Central memory CD8-positive, alpha-beta T cell (primary cell): ENCODE results near the gene PRAC2.
A peak's percentile ranks its signal among the peaks of the same experiment; 100 is the strongest.

Source experiments
- ATAC-seq: fragments of 150-1000 bp; cut with Tn5 transposase; replicated peaks from 2 replicates; pipeline ENCODE4 v1.10.0; 2022; ENCODE audit warnings: mild to moderate bottlenecking, moderate FRiP score, moderate number of reproducible peaks; ENCODE audit not compliant: poor library complexity, severe bottlenecking; ENCODE audit errors: extremely low read depth
- DNase-seq, 2 donors: peaks; one replicate each; pipeline ENCODE4 v3.0.0; 2021; ENCODE audit warnings: low spot score in 2 of 2
- H3K27ac Mint-ChIP-seq: one replicate; pipeline ENCODE4 v1.8.0; 2022; ENCODE audit warnings: low read depth, mild to moderate bottlenecking, moderate library complexity, mixed read lengths
- H3K27me3 Mint-ChIP-seq: one replicate; pipeline ENCODE4 v1.8.0; 2022; ENCODE audit warnings: mixed read lengths
- H3K36me3 Mint-ChIP-seq: one replicate; pipeline ENCODE4 v1.8.0; 2022; ENCODE audit warnings: mild to moderate bottlenecking, moderate library complexity, mixed read lengths; ENCODE audit not compliant: insufficient read depth
- H3K4me1 Mint-ChIP-seq: one replicate; pipeline ENCODE4 v1.8.0; 2022; ENCODE audit warnings: mixed read lengths
- H3K4me3 Mint-ChIP-seq: one replicate; pipeline ENCODE4 v1.8.0; 2022; ENCODE audit warnings: mild to moderate bottlenecking, moderate library complexity, mixed read lengths
- H3K9me3 Mint-ChIP-seq: one replicate; pipeline ENCODE4 v1.8.0; 2022; ENCODE audit warnings: mixed read lengths

The PRAC2 gene

DNA sequence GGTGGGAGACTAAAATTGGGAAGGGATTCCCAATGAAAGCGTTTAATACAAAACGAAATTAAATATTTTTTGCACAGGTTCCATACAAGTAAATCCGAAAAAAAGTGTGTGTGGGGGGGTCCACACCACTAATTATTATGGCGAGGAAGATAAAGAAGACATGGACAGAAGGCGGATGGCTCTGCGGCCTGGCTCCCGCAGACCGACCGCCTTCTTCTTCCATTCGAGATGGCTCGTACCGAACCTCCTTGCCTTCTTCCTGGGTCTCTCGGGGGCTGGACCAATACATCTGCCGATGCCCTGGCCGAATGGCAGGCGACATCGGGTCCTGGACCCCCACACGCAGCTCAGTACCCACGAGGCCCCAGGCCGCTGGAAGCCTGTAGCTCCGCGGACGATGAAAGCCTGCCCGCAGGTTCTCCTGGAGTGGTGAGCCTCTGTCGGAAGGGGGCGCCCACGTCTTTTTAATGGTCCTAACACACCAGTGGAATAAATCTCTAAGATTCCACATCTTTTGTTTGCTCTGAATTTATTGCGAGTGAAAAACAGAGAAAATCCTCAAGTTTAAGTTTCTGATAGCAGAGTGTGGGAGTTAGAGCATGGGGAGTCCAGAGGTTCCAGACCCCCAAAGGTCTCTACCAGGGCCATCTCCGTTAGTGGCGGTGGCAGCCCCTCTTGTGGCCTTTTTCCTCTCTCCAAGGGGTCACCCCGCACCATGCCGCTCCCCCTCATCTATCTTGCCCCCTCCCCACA is 1.4 kb downstream of the PRAC2 start:
- peak; percentile 51 to 58 for DNase-seq
- Mint-ChIP-seq H3K4me1 (peaks cover 37% of the 10 kb centered on the region), H3K4me3 (peak overlapping the region; percentile 57), H3K9me3 (no peaks in the 10 kb centered on the region), H3K27ac (no peak overlapping the region), H3K27me3 (peaks cover 100% of the 10 kb centered on the region), H3K36me3 (peaks cover 39% of the 10 kb centered on the region)
- peak; percentile 63 for ATAC-seq

DNA sequence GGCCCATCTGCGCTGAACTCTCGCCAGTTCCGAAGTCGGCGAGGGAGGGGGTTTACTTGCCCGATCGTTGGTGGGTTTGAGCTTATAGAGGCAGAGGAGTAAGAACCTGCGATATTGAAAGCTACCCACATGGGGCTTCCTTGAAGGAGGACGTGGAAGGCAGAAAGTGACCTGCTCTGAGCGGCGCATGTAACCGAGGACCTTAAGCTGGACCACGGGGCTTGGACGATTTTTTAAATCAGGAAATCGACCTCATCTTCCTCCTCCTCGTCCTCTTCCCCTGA is 2.0 kb downstream of the PRAC2 start:
- Mint-ChIP-seq H3K27ac (no peak overlapping the region), H3K9me3 (no peaks in the 10 kb centered on the region), H3K4me1 (peaks cover 37% of the 10 kb centered on the region), H3K36me3 (peaks cover 35% of the 10 kb centered on the region), H3K4me3 (peak overlapping the region; percentile 57), H3K27me3 (peaks cover 100% of the 10 kb centered on the region)
- ATAC-seq = no peak
- DNase-seq = no peak

DNA sequence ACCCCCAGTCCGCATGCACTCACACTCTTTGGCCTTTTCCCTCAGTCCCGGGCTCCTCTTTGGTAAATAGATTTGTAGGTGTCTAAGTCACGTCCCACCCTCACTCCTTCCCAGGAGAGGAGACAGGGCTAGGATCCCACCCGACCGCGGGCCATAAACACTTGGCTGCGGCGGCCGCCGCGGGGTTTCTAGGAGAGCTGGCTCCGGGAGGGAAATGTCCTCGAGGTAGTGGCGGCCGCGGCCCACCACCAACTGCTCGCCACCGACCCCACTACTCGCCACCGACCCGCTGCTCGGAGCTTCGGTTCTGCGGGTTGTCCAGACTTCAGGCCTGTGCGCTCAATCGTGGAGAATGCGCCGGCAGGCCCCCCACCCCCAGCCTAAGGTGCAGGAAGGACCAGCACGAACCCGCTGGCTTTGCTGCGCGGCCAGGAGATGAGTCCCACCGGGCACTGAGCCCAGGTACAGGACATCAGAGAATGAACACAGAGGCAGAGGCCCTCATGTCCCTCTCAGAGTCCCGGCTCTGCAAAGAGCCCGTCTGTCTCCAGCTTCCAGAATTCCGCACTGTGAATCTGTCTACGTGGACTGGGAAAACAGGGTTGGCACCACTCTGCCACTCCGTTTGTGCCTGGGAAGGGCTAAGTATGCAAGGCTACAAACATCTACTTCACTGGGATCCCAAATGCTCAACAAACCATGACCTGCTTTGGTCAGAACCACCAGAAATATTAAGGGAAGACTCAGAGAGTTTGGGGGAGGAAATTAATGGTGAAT is 2.5 kb downstream of the PRAC2 start:
- Mint-ChIP-seq H3K27me3 (peaks cover 100% of the 10 kb centered on the region), H3K9me3 (no peaks in the 10 kb centered on the region), H3K36me3 (peaks cover 33% of the 10 kb centered on the region), H3K4me1 (peaks cover 37% of the 10 kb centered on the region), H3K27ac (no peak overlapping the region), H3K4me3 (peak overlapping the region; percentile 57)
- ATAC-seq = no peak
- no peak for DNase-seq

DNA sequence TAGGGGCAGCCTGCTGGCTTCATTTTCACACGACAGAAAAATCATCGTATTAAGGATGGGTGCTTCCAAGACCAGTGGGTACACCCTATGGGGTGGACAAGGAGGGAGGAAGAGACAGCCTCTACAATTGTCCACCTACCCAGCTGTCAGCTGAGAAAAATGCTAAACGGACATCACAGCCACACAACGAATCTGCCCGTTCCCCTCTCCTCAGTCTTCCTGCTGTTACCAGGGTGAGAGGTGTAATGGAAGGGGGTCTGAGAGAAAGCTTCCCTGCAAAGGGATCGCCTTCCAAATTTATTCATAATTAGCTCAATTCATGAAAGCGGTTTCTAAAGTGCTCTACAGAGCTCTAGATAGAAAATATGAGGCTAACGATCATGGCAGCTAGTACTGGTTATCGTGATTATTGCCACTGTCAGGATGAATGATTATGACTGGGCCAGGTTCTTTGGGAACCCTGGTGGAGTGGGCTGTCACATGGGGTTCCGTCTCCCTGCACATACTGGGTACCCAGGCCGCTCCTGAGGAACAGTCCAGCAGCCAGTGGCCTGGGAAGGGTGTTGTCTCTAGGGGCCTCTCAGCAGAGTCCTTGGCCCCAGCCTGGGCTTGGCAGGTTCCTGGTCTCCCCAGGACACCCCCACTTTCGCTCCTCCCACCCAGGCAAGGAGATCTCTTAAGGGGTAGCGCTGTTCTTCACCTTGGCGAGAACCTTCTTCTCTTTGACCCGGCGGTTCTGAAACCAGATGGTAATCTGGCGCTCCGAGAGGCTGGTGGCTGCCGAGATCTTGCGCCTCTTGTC is 3.3 kb downstream of the PRAC2 start:
- Mint-ChIP-seq H3K27me3 (peaks cover 100% of the 10 kb centered on the region), H3K4me1 (peaks cover 37% of the 10 kb centered on the region), H3K9me3 (no peaks in the 10 kb centered on the region), H3K36me3 (peaks cover 28% of the 10 kb centered on the region), H3K27ac (no peak overlapping the region), H3K4me3 (no peak overlapping the region)
- no peak for ATAC-seq
- no peak for DNase-seq

DNA sequence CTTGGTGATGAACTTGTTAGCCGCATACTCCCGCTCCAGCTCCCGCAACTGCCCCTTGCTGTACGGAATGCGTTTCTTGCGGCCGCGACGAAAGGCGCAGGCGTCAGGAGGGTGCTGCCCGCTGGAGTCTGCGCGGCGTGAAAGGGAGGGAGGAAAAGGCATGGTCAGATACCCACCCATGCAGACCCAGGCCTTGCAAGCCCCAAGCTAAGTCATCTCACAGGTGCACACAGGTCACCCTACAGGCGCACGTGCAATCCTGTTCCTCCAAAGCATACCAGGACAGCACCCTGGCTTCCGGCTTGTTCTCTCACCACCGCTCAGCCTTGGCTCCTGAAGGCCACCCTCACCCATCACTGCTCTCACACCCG is 3.9 kb downstream of the PRAC2 start:
- Mint-ChIP-seq H3K27me3 (peaks cover 100% of the 10 kb centered on the region), H3K27ac (no peak overlapping the region), H3K9me3 (no peaks in the 10 kb centered on the region), H3K36me3 (peaks cover 28% of the 10 kb centered on the region), H3K4me1 (peaks cover 37% of the 10 kb centered on the region), H3K4me3 (no peak overlapping the region)
- ATAC-seq (no peak), DNase-seq (no peak)

DNA sequence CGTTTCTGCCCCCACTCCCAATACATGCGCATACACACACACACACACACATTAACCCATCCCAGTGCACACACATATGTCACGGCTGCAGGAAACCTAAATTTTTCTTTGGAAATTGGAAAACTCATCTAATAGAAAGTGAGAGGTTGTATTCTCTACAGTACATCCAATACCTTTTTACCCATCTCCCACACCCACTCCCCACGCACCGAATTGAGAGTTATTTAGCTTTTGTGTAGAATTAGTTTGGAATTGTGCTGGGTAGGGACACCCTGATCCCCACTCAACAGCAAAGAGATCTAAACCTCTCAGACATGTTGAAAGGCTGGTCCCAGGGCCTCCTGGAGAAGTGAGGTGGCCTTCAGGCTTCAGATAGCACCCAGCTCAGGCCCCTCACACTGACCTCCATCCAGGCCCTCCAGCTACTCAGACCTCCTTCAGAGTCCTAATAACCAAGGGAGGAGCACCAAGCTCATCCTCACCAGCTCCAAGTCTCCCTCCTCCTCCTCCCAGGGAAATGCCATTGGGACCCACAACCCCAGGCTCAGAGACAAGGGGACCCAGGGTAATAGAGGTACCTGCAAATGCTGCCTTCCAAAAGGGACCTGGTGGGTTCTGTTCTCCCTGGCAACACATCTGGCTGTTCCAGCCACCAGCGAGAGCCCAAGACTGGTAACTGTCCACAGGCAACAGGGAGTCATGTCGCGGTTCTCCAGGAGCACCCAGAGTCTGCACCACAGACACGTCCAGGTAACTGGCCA is 4.6 kb downstream of the PRAC2 start:
- peaks cover 100% of the 10 kb centered on the region for H3K27me3 Mint-ChIP-seq
- DNase-seq (no peak), ATAC-seq (no peak)
- H3K4me1 Mint-ChIP-seq = peaks cover 39% of the 10 kb centered on the region
- H3K4me3 Mint-ChIP-seq = peak overlapping the region; percentile 75
- H3K9me3 Mint-ChIP-seq = no peaks in the 10 kb centered on the region
- peak overlapping the region; percentile 87 for H3K27ac Mint-ChIP-seq
- H3K36me3 Mint-ChIP-seq = peaks cover 28% of the 10 kb centered on the region

DNA sequence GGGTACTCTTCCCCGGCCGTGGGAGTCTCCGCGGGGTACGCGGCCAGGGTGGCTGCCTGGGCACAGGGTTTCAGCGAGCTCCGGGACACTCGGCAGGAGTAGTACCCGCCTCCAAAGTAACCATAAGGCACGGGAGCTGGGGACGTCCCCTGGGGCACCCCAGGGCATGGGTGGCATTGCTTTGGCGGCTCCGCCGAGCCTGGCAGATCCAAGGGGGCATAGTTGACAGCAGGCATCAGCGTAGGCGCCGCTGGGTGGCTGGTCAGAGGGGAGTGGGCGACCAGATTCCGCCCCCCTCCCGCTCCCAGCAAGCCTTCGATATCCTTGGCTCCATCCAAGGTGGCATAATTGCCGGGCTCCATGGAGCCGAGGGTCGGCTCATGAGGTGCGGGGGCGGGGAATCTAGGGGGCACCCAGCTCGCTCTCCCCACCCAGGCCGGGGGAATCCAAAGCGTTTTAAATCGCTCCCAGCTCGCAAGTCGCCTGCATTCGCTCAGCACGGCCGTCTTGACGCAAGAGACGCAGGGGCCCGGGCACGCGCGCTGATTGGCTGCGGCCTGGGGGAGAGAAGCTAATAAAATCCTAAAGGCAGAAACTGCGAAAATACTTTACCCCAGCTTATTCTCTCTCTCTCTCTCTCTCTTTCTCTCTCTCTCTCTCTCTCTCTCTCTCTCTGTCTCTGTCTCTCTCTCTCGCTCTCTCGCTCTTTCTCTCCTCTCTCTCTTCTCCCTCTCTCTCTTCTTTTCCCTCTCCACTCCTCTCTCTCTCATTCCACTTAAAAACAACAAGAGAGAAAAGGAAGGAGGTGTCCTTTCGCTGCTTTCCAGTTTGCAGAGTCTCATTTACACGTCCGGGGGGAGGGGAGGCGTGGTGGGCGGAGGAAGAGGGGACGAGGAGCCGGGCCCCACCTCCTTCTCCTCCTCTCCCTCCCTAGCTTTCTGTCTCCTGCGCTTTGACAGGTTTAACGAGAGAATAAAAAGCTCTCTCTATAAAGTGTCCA is 5.5 kb downstream of the PRAC2 start, which contains the start of gene HOXB13:
Gene HOXB13 (minus strand): TSS at position 519 of the 1,000 bp plus-strand sequence. CDS start 157 bp downstream, at position 362.
- ATAC-seq = peak; percentile 31

DNA sequence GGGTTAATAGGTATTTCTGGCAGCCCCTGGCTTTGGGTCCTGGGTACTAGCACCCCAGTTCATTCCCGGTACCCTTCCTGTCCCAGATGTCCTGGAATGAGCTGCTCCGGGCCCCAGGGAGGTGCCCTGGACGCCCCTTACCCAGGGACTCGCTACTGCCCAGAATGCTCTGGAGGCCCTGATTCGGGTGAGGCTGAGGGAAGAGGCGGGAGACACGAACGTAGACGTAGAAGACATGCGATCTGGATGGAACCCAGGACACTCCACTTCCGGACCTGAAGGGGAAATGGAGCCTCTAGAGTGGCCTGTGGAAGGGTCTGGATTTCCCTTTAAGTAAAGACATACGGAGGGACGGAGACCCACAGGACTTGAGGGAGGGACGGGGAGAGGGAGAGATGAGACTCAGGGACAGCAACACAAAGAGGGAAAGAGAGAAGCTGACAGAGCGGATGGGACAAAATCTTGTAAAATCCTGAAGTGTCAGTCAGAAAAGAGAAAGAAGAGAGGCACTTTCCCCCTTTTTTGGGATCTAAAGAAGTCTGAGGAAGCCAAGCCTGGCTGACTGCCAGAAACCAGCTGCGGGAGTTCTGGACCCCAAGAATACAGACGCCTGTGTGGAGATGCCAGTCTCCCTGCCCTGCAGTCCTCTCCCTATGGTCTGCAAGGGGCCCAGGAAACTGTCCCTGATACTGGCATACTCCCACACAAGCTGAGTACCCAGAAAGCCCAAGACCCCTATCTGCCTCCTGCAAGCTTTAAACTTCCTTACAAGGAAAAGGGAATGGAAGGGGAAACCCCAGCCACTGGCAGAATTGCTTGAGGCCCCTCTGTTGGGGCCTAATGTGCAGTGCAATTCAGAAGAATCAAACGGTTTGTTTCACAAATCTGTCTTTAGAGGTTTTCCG is 6.6 kb downstream of the PRAC2 start:
- Mint-ChIP-seq H3K27me3 (peaks cover 100% of the 10 kb centered on the region), H3K36me3 (peaks cover 21% of the 10 kb centered on the region), H3K4me1 (peaks cover 38% of the 10 kb centered on the region), H3K9me3 (no peaks in the 10 kb centered on the region), H3K27ac (peak overlapping the region; percentile 87), H3K4me3 (peak overlapping the region; percentile 75)
- ATAC-seq (no peak), DNase-seq (no peak)

More for the DNA sequence above, 5.5 kb downstream of the PRAC2 start, which contains the start of gene HOXB13:
- H3K4me1 Mint-ChIP-seq = peaks cover 40% of the 10 kb centered on the region
- peaks cover 100% of the 10 kb centered on the region for H3K27me3 Mint-ChIP-seq
- DNase-seq = no peak
- peak within 1 kb of the TSS; percentile 87 for H3K27ac Mint-ChIP-seq
- peak within 1 kb of the TSS; percentile 75 for H3K4me3 Mint-ChIP-seq
- no peaks in the 10 kb centered on the region for H3K9me3 Mint-ChIP-seq
- H3K36me3 Mint-ChIP-seq = peaks cover 26% of the 10 kb centered on the region

DNA sequence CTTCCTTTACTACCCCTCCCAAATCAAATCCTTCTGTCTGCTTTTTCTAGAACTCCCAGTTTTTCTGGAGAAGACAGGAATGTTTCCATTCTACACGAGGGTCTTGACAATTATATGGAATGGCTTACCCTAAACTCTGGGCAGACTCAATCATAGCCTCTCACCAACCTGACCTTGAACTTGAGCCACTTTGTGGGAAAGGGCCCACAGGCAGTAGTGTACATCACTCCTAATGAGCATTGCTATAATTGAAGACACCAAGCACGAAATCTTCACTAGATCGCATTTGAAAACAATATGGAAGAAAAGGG is 7.2 kb downstream of the PRAC2 start:
- Mint-ChIP-seq H3K27ac (no peak overlapping the region), H3K27me3 (peaks cover 100% of the 10 kb centered on the region), H3K4me1 (peaks cover 33% of the 10 kb centered on the region), H3K4me3 (no peak overlapping the region), H3K36me3 (peaks cover 16% of the 10 kb centered on the region), H3K9me3 (no peaks in the 10 kb centered on the region)
- DNase-seq (no peak), ATAC-seq (no peak)

DNA sequence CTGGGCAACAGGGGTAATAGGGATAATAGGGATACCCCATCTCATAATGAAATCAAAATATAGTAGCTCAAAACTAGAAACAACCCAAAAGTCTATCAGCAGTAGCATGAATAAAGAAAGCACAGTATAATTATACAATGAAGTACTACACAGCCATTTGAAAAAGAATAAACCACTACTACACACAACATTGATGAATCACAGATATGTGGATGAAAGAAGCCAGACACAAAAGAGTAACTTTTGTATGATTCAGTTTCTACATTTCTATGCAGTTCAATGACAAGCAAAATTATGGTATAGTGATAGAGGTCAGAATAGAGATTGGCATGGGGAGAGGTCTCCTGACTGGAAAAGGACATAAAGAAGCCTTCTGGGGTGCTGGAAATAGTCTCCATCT is 8.4 kb downstream of the PRAC2 start:
- Mint-ChIP-seq H3K36me3 (peaks cover 13% of the 10 kb centered on the region), H3K4me1 (peaks cover 31% of the 10 kb centered on the region), H3K27ac (no peak overlapping the region), H3K27me3 (peaks cover 100% of the 10 kb centered on the region), H3K9me3 (no peaks in the 10 kb centered on the region), H3K4me3 (no peak overlapping the region)
- ATAC-seq (no peak), DNase-seq (no peak)
